GM12891 (cell line): Measurements from ENCODE around the gene GRIA1.

Experiments
- POLR2A ChIP-seq: IDR thresholded peaks from 2 replicates; pipeline ENCODE4 v1.6.1; 2011; ENCODE audit warnings: low read depth, low read length, control low read depth
- SPI1 ChIP-seq: IDR thresholded peaks from 2 replicates; pipeline ENCODE4 v1.6.1; 2011; ENCODE audit warnings: low read depth, low read length, control low read depth
- TAF1 ChIP-seq: IDR thresholded peaks from 2 replicates; pipeline ENCODE4 v1.6.1; 2011; ENCODE audit warnings: low read depth, low read length, control low read depth

DNA sequence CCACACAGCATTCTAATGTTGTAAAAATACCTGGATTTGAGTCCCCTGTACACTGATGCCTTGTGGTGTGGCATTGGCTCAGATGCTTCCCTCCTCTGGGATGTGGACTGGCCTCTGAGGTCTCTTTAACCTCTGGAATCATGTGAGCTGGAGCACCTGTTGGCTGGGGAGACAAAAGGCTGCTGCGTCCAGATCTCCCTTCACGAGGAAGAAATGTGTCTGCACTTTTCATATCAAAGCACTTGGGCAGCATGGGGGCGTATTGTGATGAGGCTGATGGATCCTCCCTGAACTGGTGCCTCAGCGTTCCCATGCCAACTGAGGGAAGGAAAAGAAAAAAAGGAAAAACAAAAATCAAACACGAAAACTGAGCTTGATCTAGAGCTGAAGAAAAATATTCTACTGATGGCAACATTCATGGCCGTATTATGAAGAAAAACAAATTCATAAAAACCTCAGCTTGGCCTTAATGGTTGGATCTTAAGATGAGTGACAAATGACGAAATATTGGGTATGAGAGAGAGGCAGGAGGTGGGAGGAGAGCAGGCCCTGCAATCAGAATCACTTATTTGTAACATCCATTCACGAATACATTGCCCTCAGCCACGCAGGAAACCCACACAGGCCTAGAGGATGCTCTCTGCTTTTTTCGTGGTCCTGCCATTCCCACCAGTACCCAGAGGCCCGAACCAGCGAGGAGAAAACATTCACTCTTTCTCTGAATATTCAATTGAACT lies 26.2 kb downstream of the GRIA1 start:
- no peak for TF ChIP-seq POLR2A
- no peak for TF ChIP-seq SPI1
- no peak for TF ChIP-seq TAF1
